ENCODE results near the gene NKX6-2.

DNA sequence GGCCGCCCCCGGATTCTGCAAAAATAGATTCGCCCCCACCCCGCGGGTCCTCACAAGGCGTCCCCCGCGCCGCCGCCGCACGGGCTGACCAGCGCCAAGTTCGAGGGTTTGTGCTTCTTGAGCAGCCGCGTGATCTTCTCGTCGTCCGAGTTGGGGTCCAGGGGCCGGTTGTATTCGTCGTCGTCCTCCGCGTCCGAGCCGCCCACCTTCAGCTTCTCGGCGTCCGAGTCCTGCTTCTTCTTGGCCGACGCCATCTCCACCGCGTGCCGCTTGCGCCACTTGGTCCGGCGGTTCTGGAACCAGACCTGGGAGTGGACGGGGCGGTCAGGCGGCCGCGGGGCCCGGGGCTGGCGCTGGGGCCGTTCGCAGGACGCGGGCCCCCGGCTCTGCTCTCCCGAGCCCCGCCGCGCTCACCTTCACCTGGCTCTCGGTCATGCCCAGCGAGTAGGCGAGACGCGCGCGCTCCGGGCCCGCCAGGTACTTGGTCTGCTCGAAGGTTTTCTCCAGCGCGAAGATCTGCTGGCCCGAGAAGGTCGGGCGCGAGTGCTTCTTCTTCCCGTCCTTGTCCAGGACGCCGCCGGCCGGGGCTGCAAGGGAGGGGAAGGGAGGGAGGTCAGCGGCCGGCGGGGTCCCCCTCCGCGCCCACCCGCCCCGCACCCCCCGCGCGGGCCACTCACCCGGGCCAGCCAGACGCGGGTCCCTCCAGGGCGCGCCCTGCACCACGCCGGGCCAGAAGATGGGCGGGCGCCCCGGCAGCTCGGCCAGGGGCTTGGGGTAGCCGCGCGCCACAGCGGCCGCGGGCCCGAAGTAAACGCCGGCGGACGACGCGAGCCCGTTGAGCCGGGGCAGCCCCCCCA lies 853 bp downstream of the NKX6-2 start:
- TF ChIP-seq POLR2A (IDR thresholded peaks at IDR 0.05) (no peak), EP300 (IDR thresholded peaks at IDR 0.05) (no peak)
- TF ChIP-seq, protein P1, sequence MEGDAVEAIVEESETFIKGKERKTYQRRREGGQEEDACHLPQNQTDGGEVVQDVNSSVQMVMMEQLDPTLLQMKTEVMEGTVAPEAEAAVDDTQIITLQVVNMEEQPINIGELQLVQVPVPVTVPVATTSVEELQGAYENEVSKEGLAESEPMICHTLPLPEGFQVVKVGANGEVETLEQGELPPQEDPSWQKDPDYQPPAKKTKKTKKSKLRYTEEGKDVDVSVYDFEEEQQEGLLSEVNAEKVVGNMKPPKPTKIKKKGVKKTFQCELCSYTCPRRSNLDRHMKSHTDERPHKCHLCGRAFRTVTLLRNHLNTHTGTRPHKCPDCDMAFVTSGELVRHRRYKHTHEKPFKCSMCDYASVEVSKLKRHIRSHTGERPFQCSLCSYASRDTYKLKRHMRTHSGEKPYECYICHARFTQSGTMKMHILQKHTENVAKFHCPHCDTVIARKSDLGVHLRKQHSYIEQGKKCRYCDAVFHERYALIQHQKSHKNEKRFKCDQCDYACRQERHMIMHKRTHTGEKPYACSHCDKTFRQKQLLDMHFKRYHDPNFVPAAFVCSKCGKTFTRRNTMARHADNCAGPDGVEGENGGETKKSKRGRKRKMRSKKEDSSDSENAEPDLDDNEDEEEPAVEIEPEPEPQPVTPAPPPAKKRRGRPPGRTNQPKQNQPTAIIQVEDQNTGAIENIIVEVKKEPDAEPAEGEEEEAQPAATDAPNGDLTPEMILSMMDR (IDR thresholded peaks at IDR 0.05), result no peak

All from suprapubic skin (tissue), 3 donors.